ENCODE results near the gene PTX4.

DNA sequence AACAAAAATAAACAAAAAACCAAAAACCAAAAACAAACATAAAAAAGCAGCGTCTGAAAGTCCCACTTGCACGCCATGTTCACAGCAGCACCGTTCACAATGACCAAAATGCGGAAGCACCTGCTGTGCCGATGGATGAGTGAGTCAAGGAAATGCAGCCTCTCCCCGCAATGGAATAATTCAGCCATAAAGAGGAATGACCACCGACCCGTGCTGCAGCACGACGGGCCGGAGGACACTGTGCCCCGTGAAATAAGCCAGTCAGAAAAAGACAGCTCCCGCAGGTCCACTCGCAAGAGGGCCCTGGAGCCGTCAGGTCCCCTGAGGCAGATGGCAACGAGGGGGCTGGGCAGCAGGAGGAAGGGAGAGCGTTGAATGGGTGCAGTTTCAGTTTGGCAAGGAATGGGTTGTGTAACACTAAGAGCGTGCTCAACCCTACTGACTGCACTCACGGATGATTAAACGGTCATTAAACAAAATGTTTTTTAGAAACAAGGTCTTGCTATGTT, 19.0 kb downstream of the PTX4 start:
- TF ChIP-seq CTCF (conservative IDR thresholded peaks at IDR 0.05; ENCODE audit: low read length) (no peak), EZH2phosphoT487 (IDR thresholded peaks at IDR 0.05; ENCODE audit: borderline replicate concordance) (no peak)
